Measurements from ENCODE around the gene ASB11.
"Not testable (repeated sequence)": the region's sequence is repeated elsewhere in the genome, so short reads cannot be mapped to it uniquely, and the experiment has no call there.

Gene ASB11

GRCh38 chrX:15305899-15306298, 9.5 kb downstream of the ASB11 start:
- not testable (repeated sequence) for DNase-seq (ENCODE audit: low spot score)

- no peak for DNase-seq (ENCODE audit: low spot score)
Measured at GRCh38 chrX:15301924-15302323, 13.5 kb downstream of the ASB11 start.

- DNase-seq (ENCODE audit: low spot score): peak; percentile 41
Measured at GRCh38 chrX:15299941-15300851, 15.2 kb downstream of the ASB11 start.

GRCh38 chrX:15298780-15299179, 16.7 kb downstream of the ASB11 start:
- no peak for DNase-seq (ENCODE audit: low spot score)

- no peak for DNase-seq (ENCODE audit: low spot score)
Measured at GRCh38 chrX:15298201-15298600, 17.2 kb downstream of the ASB11 start.

- no peak for DNase-seq (ENCODE audit: low spot score)
Measured at GRCh38 chrX:15293451-15293850, 22.0 kb downstream of the ASB11 start.

- no peak for DNase-seq (ENCODE audit: low spot score)
Measured at GRCh38 chrX:15292861-15293260, 22.6 kb downstream of the ASB11 start.

GRCh38 chrX:15277604-15278003, 37.8 kb downstream of the ASB11 start:
- DNase-seq (ENCODE audit: low spot score): no peak

- no peak for DNase-seq (ENCODE audit: low spot score)
Measured at GRCh38 chrX:15274946-15275345, 40.5 kb downstream of the ASB11 start.

- DNase-seq (ENCODE audit: low spot score): not testable (repeated sequence)
Measured at GRCh38 chrX:15273275-15273674, 42.2 kb downstream of the ASB11 start.

GRCh38 chrX:15271757-15272156, 43.7 kb downstream of the ASB11 start:
- no peak for DNase-seq (ENCODE audit: low spot score)

GRCh38 chrX:15269618-15270521, 45.6 kb downstream of the ASB11 start, which contains the start of gene ASB9:
TSS of gene ASB9 (minus strand) at chrX:15270083. CDS start at chrX:15269874, 209 bp downstream.
- no peak for DNase-seq (ENCODE audit: low spot score)

GRCh38 chrX:15269120-15269519, 46.3 kb downstream of the ASB11 start:
- no peak for DNase-seq (ENCODE audit: low spot score)

- DNase-seq (ENCODE audit: low spot score): no peak
Measured at GRCh38 chrX:15254852-15255251, 60.6 kb downstream of the ASB11 start.

- no peak for DNase-seq (ENCODE audit: low spot score)
Measured at GRCh38 chrX:15245896-15246295, 69.5 kb downstream of the ASB11 start.

- no peak for DNase-seq (ENCODE audit: low spot score)
Measured at GRCh38 chrX:15244421-15244820, 71.0 kb downstream of the ASB11 start.

GRCh38 chrX:15242899-15243555, 72.4 kb downstream of the ASB11 start:
- DNase-seq (ENCODE audit: low spot score): peak; percentile 57

- no peak for DNase-seq (ENCODE audit: low spot score)
Measured at GRCh38 chrX:15241301-15241700, 74.1 kb downstream of the ASB11 start.

GRCh38 chrX:15240414-15240813, 75.0 kb downstream of the ASB11 start:
- DNase-seq (ENCODE audit: low spot score): no peak

- DNase-seq (ENCODE audit: low spot score): peak; percentile 8
Measured at GRCh38 chrX:15236146-15236545, 79.3 kb downstream of the ASB11 start.

GRCh38 chrX:15235001-15235400, 80.4 kb downstream of the ASB11 start:
- no peak for DNase-seq (ENCODE audit: low spot score)

GRCh38 chrX:15233416-15234015, 81.9 kb downstream of the ASB11 start:
- no peak for DNase-seq (ENCODE audit: low spot score)

Measured in NAMALWA (cell line).